ENCODE measurements around the gene DEGS2. TPM values are rescaled to one million over a fixed set of nuclear protein-coding genes. Genes with fewer than 3 reads are reported as not detected.

DEGS2 gene
- total RNA-seq, 1 experiment from 2014 or later = 1.6 TPM

- Histone ChIP-seq H3K79me2 (ENCODE audit: low read length) (no peaks in the 10 kb centered on the region), H3K9me3 (ENCODE audit: low read length) (no peaks in the 10 kb centered on the region), H3K27me3 (ENCODE audit: low read length) (no peaks in the 10 kb centered on the region), H3K4me1 (ENCODE audit: insufficient read depth, low read length) (peaks cover 21% of the 10 kb centered on the region), H3F3A (ENCODE audit: low read length, unreplicated experiment) (no peaks in the 10 kb centered on the region), H3K4me3 (ENCODE audit: low read length) (no peak overlapping the region), H3K9me2 (replicated peaks; ENCODE audit: low read length) (no peaks in the 10 kb centered on the region), H3K9ac (ENCODE audit: low read length) (no peak overlapping the region), H3K36me3 (ENCODE audit: low read depth, low read length) (no peaks in the 10 kb centered on the region), H2AFZ (ENCODE audit: low read length) (no peak overlapping the region), H4K20me1 (ENCODE audit: low read length) (no peaks in the 10 kb centered on the region), H3K27ac (ENCODE audit: low read length) (peak overlapping the region; percentile 42), H3K4me2 (ENCODE audit: low read length) (peak overlapping the region; percentile 20; the same call in 1 of the 2 replicates)
- ChIA-PET CTCF (interaction anchor here (0.5 to 1.0 kb wide), 3 partner anchors 51 to 1733 kb away, joined by 3 to 8 read pairs (median 3); no protein-coding TSS in a partner anchor), POLR2A (ENCODE audit: unreplicated experiment) (interaction anchor here (0.7 kb wide), 1 partner anchor 167 kb away, joined by 3 read pairs; no protein-coding TSS in a partner anchor)
- DNase-seq (peak; percentile 77), ATAC-seq (peak; percentile 75)
- intact Hi-C loops (cut with micrococcal nuclease) = loop anchor here (5.0 kb wide), 1 partner anchor 72 kb away; no protein-coding TSS in a partner anchor
- no TSS peak for BruUV-seq (replicated peaks)
- no peak; the same call in 1 of the 2 replicates for TF ChIP-seq CTCF (conservative IDR thresholded peaks at IDR 0.05; ENCODE audit: low read depth, low read length)
- no peak for TF ChIP-seq EZH2 (IDR thresholded peaks at IDR 0.05; ENCODE audit: low read length, unreplicated experiment)
- no peak for TF ChIP-seq EZH2phosphoT487 (IDR thresholded peaks at IDR 0.05; ENCODE audit: borderline replicate concordance, low read length)
Measured at GRCh38 chr14:100104523-100105300, 54.7 kb downstream of the DEGS2 start.

GRCh38 chr14:100104006-100104352 is 55.5 kb downstream of the DEGS2 start:
- no peak overlapping the region for H3K9ac ChIP-seq (ENCODE audit: low read length)
- peaks cover 21% of the 10 kb centered on the region for H3K4me1 ChIP-seq (ENCODE audit: insufficient read depth, low read length)
- TF ChIP-seq EZH2 (IDR thresholded peaks at IDR 0.05; ENCODE audit: low read length, unreplicated experiment) (no peak), CTCF (conservative IDR thresholded peaks at IDR 0.05; ENCODE audit: low read depth, low read length) (no peak), EZH2phosphoT487 (IDR thresholded peaks at IDR 0.05; ENCODE audit: borderline replicate concordance, low read length) (no peak)
- no peak overlapping the region for H2AFZ ChIP-seq (ENCODE audit: low read length)
- no peak overlapping the region for H3K4me3 ChIP-seq (ENCODE audit: low read length)
- H3K79me2 ChIP-seq (ENCODE audit: low read length) = no peaks in the 10 kb centered on the region
- DNase-seq = no peak
- H3K4me2 ChIP-seq (ENCODE audit: low read length) = peak overlapping the region; percentile 20; the same call in 1 of the 2 replicates
- intact Hi-C loops (cut with micrococcal nuclease) = no loop called here
- ATAC-seq = no peak
- ChIA-PET CTCF (interaction anchor here (1.0 kb wide), 1 partner anchor 52 kb away, joined by 3 read pairs; no protein-coding TSS in a partner anchor), POLR2A (ENCODE audit: unreplicated experiment) (interaction anchor here (0.7 kb wide), 1 partner anchor 167 kb away, joined by 3 read pairs; no protein-coding TSS in a partner anchor)
- peak overlapping the region; percentile 42 for H3K27ac ChIP-seq (ENCODE audit: low read length)
- no peaks in the 10 kb centered on the region for H3K9me2 ChIP-seq (replicated peaks; ENCODE audit: low read length)
- no peaks in the 10 kb centered on the region for H3K27me3 ChIP-seq (ENCODE audit: low read length)
- no TSS peak for BruUV-seq (replicated peaks)
- no peaks in the 10 kb centered on the region for H3K36me3 ChIP-seq (ENCODE audit: low read depth, low read length)
- no peaks in the 10 kb centered on the region for H3F3A ChIP-seq (ENCODE audit: low read length, unreplicated experiment)
- H4K20me1 ChIP-seq (ENCODE audit: low read length) = no peaks in the 10 kb centered on the region
- no peaks in the 10 kb centered on the region for H3K9me3 ChIP-seq (ENCODE audit: low read length)

Measured in PC-3 (cell line).